Heart left ventricle (tissue), 13 donors: ENCODE data around the gene RBM14.

ENCODE experiments used
- CTCF ChIP-seq, 12 donors: fragments of 200-600 bp; sonication (generic) in 4 of 12; IDR thresholded peaks; one replicate each; pipeline versions ENCODE4 v1.5.0 to v1.8.0; 2018 to 2022; ENCODE audit warnings: antibody characterized with exemption in 12 of 12, mild to moderate bottlenecking in 5 of 12
- POLR2A ChIP-seq, 2 donors: fragments of 450-650 bp; IDR thresholded peaks; one replicate each; pipeline ENCODE4 v1.6.1; 2017; ENCODE audit warnings: antibody characterized with exemption in 2 of 2, mild to moderate bottlenecking in 2 of 2, moderate library complexity in 2 of 2
- donor health status: ischemic (EF 13 %, LVEDD 7.1; RV severe dilation, severe dysfunction).
- donor health status: DM: no; HTN: yes; CAD: no.
- donor health status: DM: no; HTN: no; CAD: no.
- donor health status: ischemic (EF 25% LVEDD 6.9; RV normal size, moderate dysfunction).
- donor health status: ischemic (EF 25% LVEDD 5.7; RV mildly dilated, moderate dysfunction).
- donor health status: ischemic (EF 35%, LVEDD 5.7; RV mildly dilated, moderate dysfunction).
- donor health status: nonischemic (EF 11% LVEDD 7.7; RV severe dilation, severe dysfunction).
- donor health status: DM: yes; HTN: yes; CAD: no.
- donor health status: PGD.
- donor health status: ischemic (EF 29% LVEDD 5.4; RV normal size, mild dysfunction).
- donor health status: nonischemic (EF 23%, LVEDD 6.1; RV moderate dilation, normal function).

DNA sequence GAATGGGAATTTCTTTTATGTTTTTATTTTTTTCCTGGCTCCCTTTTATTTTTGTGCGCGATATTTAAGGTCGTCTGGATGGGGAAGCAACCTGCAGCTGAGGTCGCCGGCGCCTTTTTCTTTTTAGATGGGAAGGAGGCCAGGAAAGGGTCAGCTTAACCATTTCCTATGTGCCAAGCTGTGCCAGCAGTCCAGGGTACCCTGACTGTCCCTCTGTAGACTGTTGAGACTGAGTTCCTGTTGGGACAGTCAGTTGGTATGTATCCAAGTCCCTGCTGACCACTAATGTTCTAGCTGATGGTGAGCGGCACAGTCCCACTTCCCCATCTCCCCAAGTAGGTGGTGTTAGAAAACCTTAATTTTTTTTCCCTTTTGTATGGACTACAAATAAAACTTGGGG lies 10.5 kb downstream of the RBM14 start:
- no peak for TF ChIP-seq POLR2A (IDR thresholded peaks at IDR 0.05)
- no peak for TF ChIP-seq CTCF (IDR thresholded peaks at IDR 0.05)
